ENCODE measurements around the gene CDH18. TPM values are rescaled to one million over a fixed set of nuclear protein-coding genes. Genes with fewer than 3 reads are reported as not detected.

CDH18 gene
- total and polyA plus RNA-seq, 2 of the 13 experiments (the other 11 are each of a cell fraction or from before 2014, with no cell fraction given), result not detected

- H3K4me3 ChIP-seq (replicated peaks in 1 of 3; ENCODE audit: insufficient read depth in 1 of 3, low read depth in 2 of 3, low read length in 3 of 3), result no peak overlapping the region
- ATAC-seq (no peak), DNase-seq (ENCODE audit: low spot score) (no peak), FAIRE-seq (no peak)
- H3K4me1 ChIP-seq (ENCODE audit: insufficient read depth, low read length), result no peaks in the 10 kb centered on the region
- intact Hi-C loops (cut with micrococcal nuclease; ENCODE audit: unreplicated experiment) (no loop called here), in situ Hi-C loops (cut with HindIII; ENCODE audit: extremely low pct_ligation_motif_present, low pct_unique_long_range_greater_than_20kb) (no loop called here)
- ChIA-PET CTCF (ENCODE audit: low intra/inter-chr PET ratio, low total read pairs) (no interaction called here), POLR2A (no interaction called here)
- no peaks in the 10 kb centered on the region for H3K79me2 ChIP-seq (ENCODE audit: insufficient read depth, low read length)
- H2AFZ ChIP-seq (ENCODE audit: low read length), result no peak overlapping the region
- no peaks in the 10 kb centered on the region for H3K36me3 ChIP-seq (replicated peaks in 1 of 2; ENCODE audit: control insufficient read depth in 1 of 2, insufficient read depth in 2 of 2, low read length in 2 of 2)
- H3K4me2 ChIP-seq (ENCODE audit: low read depth, low read length), result no peak overlapping the region
- TF ChIP-seq TGIF2 (CRISPR knock-in tag; IDR thresholded peaks at IDR 0.05) (no peak), ZKSCAN1 (IDR thresholded peaks at IDR 0.05; ENCODE audit: low read length) (no peak), HDAC6 (IDR thresholded peaks at IDR 0.05; ENCODE audit: low read depth, low read length) (no peak), CBX2 (IDR thresholded peaks at IDR 0.05; ENCODE audit: low read depth, low read length) (no peak), CBX2 (CRISPR knock-in tag; IDR thresholded peaks at IDR 0.05; ENCODE audit: low read depth) (no peak), HOXD1 (CRISPR knock-in tag; IDR thresholded peaks at IDR 0.05) (no peak), GTF3A (CRISPR knock-in tag; conservative IDR thresholded peaks at IDR 0.05) (no peak), EP300 (IDR thresholded peaks at IDR 0.05; ENCODE audit: low read depth in 2 of 2, low read length in 2 of 2) (no peak), EP300 (CRISPR knock-in tag; IDR thresholded peaks at IDR 0.05; ENCODE audit: borderline replicate concordance) (no peak), SOX6 (IDR thresholded peaks at IDR 0.05) (no peak), SOX6 (CRISPR knock-in tag; IDR thresholded peaks at IDR 0.05) (no peak), AHR (CRISPR knock-in tag; IDR thresholded peaks at IDR 0.05) (no peak), NFATC3 (CRISPR knock-in tag; IDR thresholded peaks at IDR 0.05) (no peak), AKAP8 (CRISPR knock-in tag; IDR thresholded peaks at IDR 0.05) (no peak), NFRKB (IDR thresholded peaks at IDR 0.05) (no peak), ZSCAN25 (CRISPR knock-in tag; IDR thresholded peaks at IDR 0.05) (no peak), FOXC1 (CRISPR knock-in tag; IDR thresholded peaks at IDR 0.05; ENCODE audit: borderline replicate concordance) (no peak), ZNF879 (CRISPR knock-in tag; IDR thresholded peaks at IDR 0.05) (no peak)
- no peaks in the 10 kb centered on the region for H3K27me3 ChIP-seq (ENCODE audit: control insufficient read depth in 1 of 2, insufficient read depth in 2 of 2, low read length in 2 of 2)
- no peak overlapping the region for H3K9ac ChIP-seq (ENCODE audit: insufficient read depth, low read depth, low read length)
- no TSS peak for BruUV-seq (replicated peaks)
- H3K9me3 ChIP-seq (ENCODE audit: low read length), result no peaks in the 10 kb centered on the region
- no peak overlapping the region for H3K27ac ChIP-seq (ENCODE audit: extremely low read length, insufficient read depth, low read length)
- no peaks in the 10 kb centered on the region for H4K20me1 ChIP-seq (ENCODE audit: insufficient read depth, low read length)
- 0% methylated on average over 2 of the region's 2 CpGs for WGBS (ENCODE audit: low lambda C conversion rate)
Observed at GRCh38 chr5:19655627-19656026, 332.4 kb downstream of the CDH18 start.
